Putamen (tissue), 1 donor: ENCODE measurements around the gene DFFA.
"Not testable (repeated sequence)": the region's sequence is repeated elsewhere in the genome, so short reads cannot be mapped to it uniquely, and the experiment has no call there.

Experiments used
- DNase-seq: peaks from one replicate; pipeline ENCODE4 v3.0.0-alpha.2; 2016; ENCODE audit warnings: low spot score

The DFFA gene

DNA sequence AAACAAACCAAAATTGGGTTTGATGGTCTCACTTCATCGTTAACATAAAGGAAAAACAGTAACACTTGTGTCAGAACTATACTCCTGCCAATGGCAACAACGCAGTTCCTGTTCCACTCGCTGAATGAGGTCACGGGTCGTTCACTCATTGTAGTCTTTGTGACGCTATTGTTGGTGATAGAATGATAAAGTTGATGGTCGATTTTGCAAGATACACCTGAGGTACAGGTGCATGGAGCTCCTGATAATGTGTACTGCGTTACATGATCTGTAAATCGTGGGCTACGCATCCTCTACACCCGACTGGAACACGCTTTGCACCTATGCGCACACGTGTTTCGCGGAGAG is 42.5 kb downstream of the DFFA start:
- DNase-seq, result no peak

DNA sequence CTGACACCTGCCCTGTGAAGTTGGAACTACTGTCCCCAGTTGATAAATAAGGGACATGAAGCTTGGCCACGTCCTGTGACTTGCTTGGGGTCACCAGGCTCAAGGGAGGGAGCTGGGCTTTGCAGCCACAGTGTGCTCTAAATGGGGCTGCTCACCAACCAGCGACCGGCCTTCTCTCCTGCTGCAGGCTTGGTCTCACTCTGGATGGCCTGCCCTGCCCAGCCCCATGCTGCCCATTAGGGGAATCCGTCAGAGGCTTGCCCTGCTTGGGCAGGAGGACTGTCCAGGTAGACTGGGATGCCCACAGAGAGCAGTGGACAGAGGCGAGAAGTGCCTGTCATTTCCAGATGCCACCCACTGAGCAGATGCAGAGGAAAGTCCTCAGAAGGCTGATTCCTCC is 43.3 kb downstream of the DFFA start:
- no peak for DNase-seq

DNA sequence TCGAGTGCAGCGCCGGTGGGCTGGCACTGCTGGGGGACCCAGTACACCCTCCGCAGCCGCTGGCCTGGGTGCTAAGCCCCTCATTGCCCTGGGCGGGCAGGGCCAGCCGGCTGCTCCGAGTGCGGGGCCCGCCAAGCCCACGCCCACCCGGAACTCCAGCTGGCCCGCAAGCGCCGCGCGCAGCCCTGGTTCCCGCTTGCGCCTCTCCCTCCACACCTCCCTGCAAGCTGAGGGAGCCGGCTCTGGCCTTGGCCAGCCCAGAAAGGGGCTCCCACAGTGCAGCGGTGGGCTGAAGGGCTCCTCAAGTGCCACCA is 45.8 kb downstream of the DFFA start:
- DNase-seq, result not testable (repeated sequence)

DNA sequence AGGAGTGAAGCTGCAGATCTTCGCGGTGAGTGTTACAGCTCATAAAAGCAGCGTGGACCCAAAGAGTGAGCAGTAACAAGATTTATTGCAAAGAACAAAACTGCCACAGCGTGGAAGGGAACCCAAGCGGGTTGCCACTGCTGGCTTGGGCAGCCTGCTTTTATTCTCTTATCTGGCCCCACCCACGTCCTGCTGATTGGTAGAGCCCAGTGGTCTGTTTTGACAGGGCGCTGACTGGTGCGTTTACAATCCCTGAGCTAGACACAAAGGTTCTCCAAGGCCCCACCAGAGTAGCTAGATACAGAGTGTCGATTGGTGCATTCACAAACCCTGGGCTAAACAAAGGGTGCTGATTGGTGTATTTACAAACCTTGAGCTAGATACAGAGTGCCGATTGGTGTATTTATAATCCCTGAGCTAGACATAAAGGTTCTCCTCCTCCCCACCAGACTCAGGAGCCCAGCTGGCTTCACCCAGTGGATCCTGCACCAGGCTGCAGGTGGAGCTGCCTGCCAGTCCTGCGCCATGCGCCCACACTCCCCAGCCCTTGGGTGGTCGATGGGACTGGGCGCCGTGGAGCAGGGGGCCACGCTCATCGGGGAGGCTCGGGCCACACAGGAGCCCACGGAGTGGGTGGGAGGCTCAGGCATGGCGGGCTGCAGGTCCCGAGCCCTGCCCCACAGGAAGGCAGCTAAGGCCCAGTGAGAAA is 46.3 kb downstream of the DFFA start:
- DNase-seq, result not testable (repeated sequence)

DNA sequence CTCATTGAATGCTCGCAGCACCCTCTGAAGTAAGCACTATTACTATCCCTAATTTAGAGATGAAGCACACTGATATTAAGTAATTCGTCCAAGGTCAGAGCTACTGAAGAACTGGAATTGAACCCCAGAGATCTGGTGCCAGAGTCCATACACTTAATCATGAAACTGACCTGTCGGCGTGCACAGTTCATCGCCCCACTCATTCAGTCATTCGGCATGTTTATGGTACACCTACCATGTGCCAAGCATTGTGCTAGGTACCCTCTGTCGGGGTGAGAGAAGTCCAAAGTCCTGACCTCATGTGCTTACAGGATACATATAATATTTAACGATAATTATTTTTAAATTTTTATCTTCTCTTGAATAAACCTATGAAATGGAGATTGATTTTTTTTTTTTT is 47.7 kb downstream of the DFFA start:
- DNase-seq, result no peak

DNA sequence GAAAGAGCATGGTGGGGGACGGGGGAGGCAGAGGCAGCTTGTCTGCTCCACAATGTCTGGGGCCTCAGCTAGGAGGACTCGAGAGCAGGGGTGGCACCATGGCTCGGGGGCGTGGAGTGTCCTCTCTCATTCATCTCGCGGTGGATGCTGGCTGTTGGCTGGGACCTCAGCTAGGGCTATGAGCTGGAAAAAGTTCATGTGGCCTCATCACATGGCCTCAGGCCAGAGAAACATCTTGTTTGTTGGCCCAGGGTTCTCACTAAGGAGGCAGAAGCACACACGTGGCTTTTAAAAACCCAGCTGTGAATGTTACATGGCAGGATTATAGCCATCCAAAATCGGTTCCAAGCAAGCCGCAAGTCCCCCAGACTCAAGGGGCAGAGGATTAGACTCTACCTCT is 48.3 kb downstream of the DFFA start:
- no peak for DNase-seq

DNA sequence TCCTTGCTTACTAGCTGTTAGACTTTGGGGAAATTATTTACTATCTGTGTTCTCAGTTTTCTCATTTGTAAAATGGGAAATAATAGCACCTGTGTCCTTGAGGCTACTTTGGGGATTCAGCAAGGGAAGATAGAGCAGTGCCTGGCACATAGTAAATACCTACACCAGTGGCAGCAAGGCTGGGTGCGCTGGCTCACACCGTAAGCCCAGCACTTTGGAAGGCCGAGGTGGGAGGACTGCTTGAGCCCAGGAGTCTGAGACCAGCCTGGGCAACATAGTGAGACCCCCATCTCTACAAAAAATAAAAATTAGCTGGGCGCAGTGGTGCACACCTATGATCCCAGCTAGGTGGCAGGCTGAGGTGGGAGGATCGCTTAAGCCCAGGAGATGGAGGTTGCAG is 50.7 kb downstream of the DFFA start:
- no peak for DNase-seq

DNA sequence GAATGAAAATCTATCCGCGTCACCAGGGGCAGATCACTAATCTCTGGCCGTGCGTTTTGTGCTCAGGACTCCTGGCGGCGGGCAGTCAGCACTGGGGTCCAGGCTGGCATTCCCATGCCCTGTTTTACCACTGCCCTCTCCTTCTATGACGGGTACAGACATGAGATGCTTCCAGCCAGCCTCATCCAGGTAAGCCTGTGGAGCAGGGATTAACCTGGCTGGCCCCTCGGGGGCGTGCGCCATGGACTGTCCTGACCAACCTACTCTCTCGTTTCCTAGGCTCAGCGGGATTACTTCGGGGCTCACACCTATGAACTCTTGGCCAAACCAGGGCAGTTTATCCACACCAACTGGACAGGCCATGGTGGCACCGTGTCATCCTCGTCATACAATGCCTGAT is 53.0 kb downstream of the DFFA start:
- DNase-seq, result no peak

DNA sequence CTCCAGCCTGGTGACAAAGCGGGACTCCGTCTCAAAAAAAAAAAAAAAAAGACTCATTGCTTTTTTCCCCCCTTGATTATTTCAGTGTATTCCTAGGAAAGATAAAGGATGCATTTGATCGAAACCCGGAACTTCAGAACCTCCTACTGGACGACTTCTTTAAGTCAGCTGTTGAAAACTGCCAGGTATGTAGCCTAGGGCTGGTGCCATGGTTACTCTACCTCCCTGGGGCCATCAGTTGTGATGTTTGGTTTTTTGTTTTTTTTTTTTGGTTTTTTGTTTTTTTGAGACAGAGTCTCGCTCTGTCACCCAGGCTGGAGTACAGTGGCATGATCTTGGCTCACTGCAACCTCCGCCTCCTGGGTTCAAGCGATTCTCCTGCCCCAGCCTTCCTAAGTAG is 53.6 kb downstream of the DFFA start:
- not testable (repeated sequence) for DNase-seq

DNA sequence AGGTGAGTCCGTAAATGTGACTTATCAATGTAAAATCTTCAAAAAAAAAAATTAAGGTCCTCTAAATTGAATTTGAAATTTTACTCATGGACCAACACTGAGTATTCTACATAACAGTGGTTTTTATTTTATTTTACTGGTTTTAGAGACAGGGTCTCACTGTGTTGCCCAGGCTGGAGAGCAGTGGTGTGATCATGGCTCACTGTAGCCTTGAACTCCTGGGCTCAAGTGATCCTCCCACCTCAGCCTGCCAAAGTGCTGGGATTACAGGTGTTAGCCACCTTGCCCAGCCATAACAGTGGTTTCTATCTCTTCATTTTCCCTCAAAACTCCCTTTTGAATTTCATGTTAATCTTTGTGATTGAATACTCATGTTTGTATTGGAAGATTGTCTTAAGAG is 56.4 kb downstream of the DFFA start:
- DNase-seq, result not testable (repeated sequence)

DNA sequence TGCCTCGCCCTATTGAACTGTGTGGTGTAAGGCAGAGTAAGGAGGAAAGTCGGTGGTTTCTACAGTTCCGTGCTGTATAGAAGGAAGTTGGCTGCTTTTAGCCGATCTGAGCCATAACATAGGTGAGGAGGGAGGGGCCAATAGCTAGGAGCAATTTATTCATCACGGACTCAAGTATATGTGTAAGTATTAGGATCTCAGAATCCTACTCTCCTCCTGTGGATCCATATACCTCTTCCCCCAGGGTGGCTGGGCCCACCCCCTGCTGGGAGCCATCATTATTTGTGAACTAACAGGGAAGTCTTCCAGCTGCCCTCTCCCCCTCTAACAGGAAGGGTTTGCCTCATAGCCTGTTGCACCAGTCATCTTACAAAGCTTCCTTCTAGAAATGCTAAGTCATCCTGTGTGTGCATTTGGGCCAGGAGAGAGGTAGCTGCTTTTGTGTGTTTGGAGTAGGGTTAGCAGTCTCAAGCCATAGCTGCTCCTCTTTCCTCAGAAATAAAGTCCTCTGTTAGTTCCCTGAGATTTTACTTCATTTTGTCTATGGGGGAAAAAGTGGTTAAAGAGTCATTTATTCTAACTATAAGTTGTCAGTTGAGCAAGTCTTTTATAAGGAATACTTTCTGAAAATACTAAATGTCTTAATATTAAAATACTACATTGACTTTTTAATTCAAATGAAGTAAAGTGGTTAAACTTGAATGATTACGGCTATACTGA is 57.0 kb downstream of the DFFA start:
- no peak for DNase-seq

DNA sequence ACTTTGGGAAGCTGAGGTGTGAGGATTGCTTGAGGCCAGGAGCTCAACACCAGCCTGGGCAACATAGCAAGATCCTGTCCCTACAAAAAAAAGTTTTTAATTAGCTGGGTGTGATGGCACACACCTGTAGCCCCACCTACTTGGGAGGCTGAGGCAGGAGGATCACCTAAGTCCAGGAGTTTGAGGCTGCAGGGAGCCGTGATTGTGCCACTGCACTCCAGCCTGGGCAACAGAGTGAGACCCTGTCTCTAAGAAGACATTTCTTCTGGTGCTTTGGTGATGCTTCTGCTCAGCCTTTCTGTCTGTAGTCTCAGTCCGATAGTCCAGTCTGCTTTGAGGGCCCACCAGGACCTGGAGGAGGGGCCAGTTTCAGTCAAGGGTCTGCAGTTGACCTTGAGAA is 65.1 kb downstream of the DFFA start:
- DNase-seq, result no peak
